ENCODE data around the gene TACC2.

DNA sequence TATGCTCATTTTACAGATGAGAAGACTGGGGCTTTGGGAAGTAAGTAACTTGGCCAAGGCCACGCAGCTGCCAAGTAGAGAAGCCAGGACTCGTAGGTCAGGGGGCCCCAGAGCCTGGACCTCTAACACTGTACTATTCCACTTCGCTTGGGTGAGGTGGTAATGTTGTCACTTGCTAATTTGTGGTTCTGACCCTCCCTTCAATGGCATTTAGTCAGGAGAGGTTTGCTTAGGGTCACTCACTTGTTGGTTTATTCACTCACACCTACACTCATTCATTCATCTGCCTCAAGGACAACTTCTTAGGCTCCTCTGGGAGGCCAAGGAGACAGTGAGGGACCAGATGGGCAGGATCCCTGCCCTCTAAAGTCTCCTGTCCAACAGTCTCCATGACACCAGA, 303.4 kb downstream of the TACC2 start:
- TF ChIP-seq, protein P1, sequence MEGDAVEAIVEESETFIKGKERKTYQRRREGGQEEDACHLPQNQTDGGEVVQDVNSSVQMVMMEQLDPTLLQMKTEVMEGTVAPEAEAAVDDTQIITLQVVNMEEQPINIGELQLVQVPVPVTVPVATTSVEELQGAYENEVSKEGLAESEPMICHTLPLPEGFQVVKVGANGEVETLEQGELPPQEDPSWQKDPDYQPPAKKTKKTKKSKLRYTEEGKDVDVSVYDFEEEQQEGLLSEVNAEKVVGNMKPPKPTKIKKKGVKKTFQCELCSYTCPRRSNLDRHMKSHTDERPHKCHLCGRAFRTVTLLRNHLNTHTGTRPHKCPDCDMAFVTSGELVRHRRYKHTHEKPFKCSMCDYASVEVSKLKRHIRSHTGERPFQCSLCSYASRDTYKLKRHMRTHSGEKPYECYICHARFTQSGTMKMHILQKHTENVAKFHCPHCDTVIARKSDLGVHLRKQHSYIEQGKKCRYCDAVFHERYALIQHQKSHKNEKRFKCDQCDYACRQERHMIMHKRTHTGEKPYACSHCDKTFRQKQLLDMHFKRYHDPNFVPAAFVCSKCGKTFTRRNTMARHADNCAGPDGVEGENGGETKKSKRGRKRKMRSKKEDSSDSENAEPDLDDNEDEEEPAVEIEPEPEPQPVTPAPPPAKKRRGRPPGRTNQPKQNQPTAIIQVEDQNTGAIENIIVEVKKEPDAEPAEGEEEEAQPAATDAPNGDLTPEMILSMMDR (conservative IDR thresholded peaks at IDR 0.05) = no peak
- TF ChIP-seq ZFX (IDR thresholded peaks at IDR 0.05) = no peak
